AG04450 (cell line): Measurements from ENCODE around the gene ANTXRL. TPM values are rescaled to one million over a fixed set of nuclear protein-coding genes. Genes with fewer than 3 reads are reported as not detected.
"Not testable (repeated sequence)": the region's sequence is repeated elsewhere in the genome, so short reads cannot be mapped to it uniquely, and the experiment has no call there.

Source experiments
- CTCF ChIA-PET: fragments of 300-600, 350-600 bp; formaldehyde crosslinking; extraction: SDS; loops from one replicate; lab custom pipeline; 2022; ENCODE audit warnings: antibody characterized with exemption, inconsistent platforms; lab: Charles Lee
- POLR2A ChIA-PET: fragments of 350-600 bp; formaldehyde crosslinking; extraction: SDS; loops from one replicate; lab custom pipeline; 2021; ENCODE audit warnings: antibody characterized with exemption, inconsistent platforms; lab: Yijun Ruan, JAX
- DNase-seq: peaks from one replicate; pipeline ENCODE4 v3.0.0-alpha.2; 2011; ENCODE audit warnings: low read depth, low spot score
- H3K27ac ChIP-seq: one replicate; pipeline ENCODE4 v1.5.1; 2012; ENCODE audit warnings: low read depth, low read length, control low read depth
- H3K27me3 ChIP-seq: one replicate; pipeline ENCODE4 v1.6.0; 2012; ENCODE audit warnings: low read length; ENCODE audit not compliant: control insufficient read depth, insufficient read depth
- H3K4me3 ChIP-seq: 2 replicates; pipeline ENCODE4 v1.5.1; 2011; ENCODE audit warnings: mild to moderate bottlenecking, low read depth, low read length, control low read depth
- H3K9me3 ChIP-seq: 2 replicates; pipeline ENCODE4 v1.5.1; 2012; ENCODE audit warnings: low read length; ENCODE audit not compliant: control insufficient read depth, insufficient read depth
- polyA plus RNA-seq: library from polyadenylated mRNA; depleted of rRNA; stranded (reverse); fragments of >200 nt; gene quantifications from 2 replicates; pipeline ENCODE4 v1.2.3, GENCODE V29; 2011
- TF ChIP-seq, protein P1 (sequence below): IDR thresholded peaks from 2 replicates; pipeline ENCODE4 v1.5.1; 2011; ENCODE audit warnings: low read depth, low read length, control low read depth, inconsistent platforms

Gene ANTXRL
- polyA plus RNA-seq, 1 experiment, result not detected

GRCh38 chr10:46304062-46304461 lies 17.3 kb downstream of the ANTXRL start:
- POLR2A ChIA-PET, result no interaction called here
- CTCF ChIA-PET, result no interaction called here

GRCh38 chr10:46304671-46305070 lies 17.9 kb downstream of the ANTXRL start:
- DNase-seq, H3K4me3 ChIP-seq, POLR2A ChIA-PET, H3K9me3 ChIP-seq, CTCF ChIA-PET, H3K27ac ChIP-seq: not testable (repeated sequence)
- H3K27me3 ChIP-seq, result peaks cover 17% of the 10 kb centered on the region

More at GRCh38 chr10:46304062-46304461, 17.3 kb downstream of the ANTXRL start:
- TF ChIP-seq, protein P1, sequence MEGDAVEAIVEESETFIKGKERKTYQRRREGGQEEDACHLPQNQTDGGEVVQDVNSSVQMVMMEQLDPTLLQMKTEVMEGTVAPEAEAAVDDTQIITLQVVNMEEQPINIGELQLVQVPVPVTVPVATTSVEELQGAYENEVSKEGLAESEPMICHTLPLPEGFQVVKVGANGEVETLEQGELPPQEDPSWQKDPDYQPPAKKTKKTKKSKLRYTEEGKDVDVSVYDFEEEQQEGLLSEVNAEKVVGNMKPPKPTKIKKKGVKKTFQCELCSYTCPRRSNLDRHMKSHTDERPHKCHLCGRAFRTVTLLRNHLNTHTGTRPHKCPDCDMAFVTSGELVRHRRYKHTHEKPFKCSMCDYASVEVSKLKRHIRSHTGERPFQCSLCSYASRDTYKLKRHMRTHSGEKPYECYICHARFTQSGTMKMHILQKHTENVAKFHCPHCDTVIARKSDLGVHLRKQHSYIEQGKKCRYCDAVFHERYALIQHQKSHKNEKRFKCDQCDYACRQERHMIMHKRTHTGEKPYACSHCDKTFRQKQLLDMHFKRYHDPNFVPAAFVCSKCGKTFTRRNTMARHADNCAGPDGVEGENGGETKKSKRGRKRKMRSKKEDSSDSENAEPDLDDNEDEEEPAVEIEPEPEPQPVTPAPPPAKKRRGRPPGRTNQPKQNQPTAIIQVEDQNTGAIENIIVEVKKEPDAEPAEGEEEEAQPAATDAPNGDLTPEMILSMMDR, result no peak
- DNase-seq, result no peak
- Histone ChIP-seq H3K27me3 (peaks cover 17% of the 10 kb centered on the region), H3K4me3 (no peak overlapping the region), H3K9me3 (no peaks in the 10 kb centered on the region; the same call in 1 of the 2 replicates), H3K27ac (no peak overlapping the region)

DNA sequence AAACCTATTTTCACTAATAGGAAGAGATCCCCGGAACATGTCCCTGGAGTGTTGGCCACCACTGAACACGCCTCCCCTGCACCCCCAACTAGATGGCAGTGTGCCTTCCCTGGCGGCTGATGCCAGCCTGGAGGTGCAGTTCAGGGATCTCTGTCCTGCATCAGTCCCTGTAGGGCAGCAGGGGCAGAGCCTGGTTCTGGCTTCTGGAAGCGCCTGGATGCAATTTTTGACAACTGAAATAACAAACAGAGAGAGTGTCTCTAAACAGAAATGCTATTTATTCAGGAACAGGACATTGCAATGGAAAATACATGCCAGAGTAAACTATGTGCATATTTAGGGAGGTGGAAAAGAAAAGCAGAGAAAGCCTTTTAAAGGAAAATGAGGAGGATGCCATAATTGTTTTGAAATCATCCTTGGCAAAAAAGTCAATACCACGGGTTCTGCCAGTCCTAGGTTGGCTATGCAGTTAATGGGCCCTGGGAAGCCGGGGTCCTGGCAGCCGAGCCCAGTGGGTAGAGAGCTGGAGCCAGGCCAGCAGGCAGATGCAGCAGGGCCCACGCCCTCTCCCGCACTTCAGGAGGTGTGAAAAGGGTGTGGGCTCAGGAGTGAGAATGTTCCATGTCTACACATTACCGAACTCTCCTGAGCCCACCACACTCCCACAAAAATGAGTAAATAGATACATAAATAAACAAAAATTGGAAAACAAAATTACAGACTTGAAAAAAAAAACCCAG lies 18.5 kb downstream of the ANTXRL start:
- Histone ChIP-seq H3K4me3 (no peak overlapping the region), H3K27me3 (peaks cover 17% of the 10 kb centered on the region), H3K27ac (no peak overlapping the region), H3K9me3 (no peaks in the 10 kb centered on the region; the same call in 1 of the 2 replicates)
- TF ChIP-seq, protein P1, result no peak
- CTCF ChIA-PET, result no interaction called here
- POLR2A ChIA-PET, result no interaction called here
- no peak for DNase-seq

GRCh38 chr10:46305986-46306385 lies 19.2 kb downstream of the ANTXRL start:
- ChIA-PET CTCF (no interaction called here), POLR2A (no interaction called here)
- no peak for DNase-seq
- H3K4me3 ChIP-seq, result no peak overlapping the region
- H3K27me3 ChIP-seq, result peaks cover 17% of the 10 kb centered on the region
- no peak overlapping the region for H3K27ac ChIP-seq
- TF ChIP-seq, protein P1, result no peak
- no peaks in the 10 kb centered on the region; the same call in 1 of the 2 replicates for H3K9me3 ChIP-seq

- H3K4me3 ChIP-seq, result no peak overlapping the region
- ChIA-PET CTCF (no interaction called here), POLR2A (no interaction called here)
- no peaks in the 10 kb centered on the region; the same call in 1 of the 2 replicates for H3K9me3 ChIP-seq
- no peak overlapping the region for H3K27ac ChIP-seq
- peaks cover 17% of the 10 kb centered on the region for H3K27me3 ChIP-seq
- no peak for DNase-seq
- TF ChIP-seq, protein P1, result no peak
Measured at GRCh38 chr10:46306516-46307184, 19.9 kb downstream of the ANTXRL start.
